A549 (cell line): ENCODE results near the gene NCAPH2. TPM values are rescaled to one million over a fixed set of nuclear protein-coding genes. Genes with fewer than 3 reads are reported as not detected.

Source experiments
- ATAC-seq, 2 experiments: fragments of 200-7000 bp in 1 of 2; fragments of >200 bp in 1 of 2; cut with Nextera tagmentation in 1 of 2; cut with Tn5 transposase in 1 of 2; 3 replicates each; pipeline versions ENCODE4 v1.8.0 to v1.9.1; 2018 to 2020; ENCODE audit warnings: mild to moderate bottlenecking in 1 of 2, moderate library complexity in 1 of 2
- CTCF ChIA-PET: fragments of 300-600 bp; sonication (Branson Sonifier 250); formaldehyde crosslinking; extraction: SDS; loops from one replicate; lab custom pipeline; 2021; ENCODE audit warnings: antibody characterized with exemption, inconsistent platforms; lab: Yijun Ruan, JAX
- POLR2A ChIA-PET: fragments of 350-600 bp; formaldehyde crosslinking; extraction: SDS; loops from one replicate; lab custom pipeline; 2021; ENCODE audit warnings: antibody characterized with exemption, inconsistent platforms; lab: Yijun Ruan, JAX
- DNase-seq, 2 experiments: peaks; one replicate each; pipeline versions ENCODE4 v3.0.0 to v3.0.0-alpha.2; 2011 to 2016; ENCODE audit warnings: low read depth in 1 of 2, low spot score in 1 of 2
- FAIRE-seq: peaks from 2 replicates; lab custom pipeline; 2011; peaks lifted over from hg19 to GRCh38; lab: Jason Lieb, UNC
- H3K27ac ChIP-seq, 2 experiments: fragments of >200 bp; sonication (Bioruptor Twin); formaldehyde crosslinking; 3 replicates each; pipeline ENCODE4 v1.5.1; 2016 to 2017
- H3K4me1 ChIP-seq: fragments of >200 bp; sonication (Bioruptor Twin); formaldehyde crosslinking; 3 replicates; pipeline ENCODE4 v1.6.1; 2016
- H3K4me2 ChIP-seq: fragments of >200 bp; sonication (Bioruptor Twin); formaldehyde crosslinking; 3 replicates; pipeline ENCODE4 v1.6.1; 2016
- H3K4me3 ChIP-seq: fragments of >200 bp; sonication (Bioruptor Twin); formaldehyde crosslinking; 3 replicates; pipeline ENCODE4 v1.5.1; 2016
- H3K9me3 ChIP-seq: fragments of >200 bp; sonication (Bioruptor Twin); formaldehyde crosslinking; 3 replicates; pipeline ENCODE4 v1.6.1; 2016
- CBX2 ChIP-seq: fragments of 200-600 bp; sonication (generic); IDR thresholded peaks from 2 replicates; pipeline ENCODE4 v1.6.1; 2016; ENCODE audit warnings: low read depth, mild to moderate bottlenecking, borderline replicate concordance
- CHD4 ChIP-seq: fragments of 200-600 bp; sonication (generic); IDR thresholded peaks from 2 replicates; pipeline ENCODE4 v1.6.1; 2016; ENCODE audit warnings: antibody characterized with exemption, mild to moderate bottlenecking, borderline replicate concordance
- EHMT2 ChIP-seq: fragments of 200-600 bp; sonication (generic); IDR thresholded peaks from 2 replicates; pipeline ENCODE4 v1.6.1; 2016; ENCODE audit warnings: antibody characterized with exemption, low read depth, mild to moderate bottlenecking, moderate library complexity
- HDAC2 ChIP-seq: fragments of 200-600 bp; sonication (generic); IDR thresholded peaks from 2 replicates; pipeline ENCODE4 v1.6.1; 2016
- HEYL ChIP-seq: fragments of 250-450 bp; sonication (Bioruptor Pico); IDR thresholded peaks from 2 replicates; pipeline ENCODE4 v1.8.0; 2021; ENCODE audit warnings: mild to moderate bottlenecking, moderate library complexity
- HOXB13 ChIP-seq: fragments of 250-450 bp; sonication (Bioruptor Pico); IDR thresholded peaks from 2 replicates; pipeline ENCODE4 v1.5.0; 2020; ENCODE audit warnings: low read depth, mild to moderate bottlenecking, moderate library complexity
- KDM1A ChIP-seq: fragments of 200-600 bp; sonication (generic); IDR thresholded peaks from 2 replicates; pipeline ENCODE4 v1.6.1; 2016; ENCODE audit warnings: low read depth, mild to moderate bottlenecking
- NPAS2 ChIP-seq: fragments of 250-450 bp; sonication (Bioruptor Pico); IDR thresholded peaks from 2 replicates; pipeline ENCODE4 v1.8.0; 2022; ENCODE audit warnings: mild to moderate bottlenecking, moderate library complexity, borderline replicate concordance
- PHF8 ChIP-seq: fragments of 200-600 bp; sonication (generic); IDR thresholded peaks from 2 replicates; pipeline ENCODE4 v1.6.1; 2016; ENCODE audit warnings: low read depth, mild to moderate bottlenecking, antibody characterized with exemption, moderate library complexity, borderline replicate concordance
- POLR2A ChIP-seq: IDR thresholded peaks from 2 replicates; pipeline ENCODE4 v1.6.1; 2012; ENCODE audit warnings: mild to moderate bottlenecking, low read length
- RARB ChIP-seq: fragments of 250-450 bp; sonication (Bioruptor Pico); IDR thresholded peaks from 2 replicates; pipeline ENCODE4 v1.8.0; 2021; ENCODE audit warnings: mild to moderate bottlenecking, moderate library complexity
- RCOR1 ChIP-seq: fragments of 150-350 bp; IDR thresholded peaks from 2 replicates; pipeline ENCODE4 v1.6.1; 2014; ENCODE audit warnings: antibody characterized with exemption, low read length, low read depth
- ZNF302 ChIP-seq: fragments of 250-450 bp; sonication (Bioruptor Pico); IDR thresholded peaks from 2 replicates; pipeline ENCODE4 v1.9.0; 2021; ENCODE audit warnings: inconsistent platforms, mild to moderate bottlenecking, moderate library complexity
- WGBS: methylation state at CpG from one replicate; pipeline ENCODE4 v1.1.6; 2017; ENCODE audit errors: missing lambda C conversion rate; 5-methylcytosine and 5-hydroxymethylcytosine counted together
- polyA plus RNA-seq, 4 experiments: library from polyadenylated mRNA; depleted of rRNA in 3 of 4; stranded (reverse); fragments of >200 nt; fragmentation: RNase III in 1 of 4; extraction: RNeasy Plus Mini Kit Qiagen cat#74134 plus additional on column Dnase treatment in 1 of 4; gene quantifications; 2 replicates in 3 of 4; 3 replicates in 1 of 4; pipeline ENCODE4 v1.2.3, GENCODE V29; 2011 to 2017
- TF ChIP-seq, protein P1 (sequence below): fragments of >200 bp; sonication (Bioruptor Twin); formaldehyde crosslinking; IDR thresholded peaks from 2 replicates; pipeline ENCODE4 v1.6.1; 2016
- TF ChIP-seq, protein P2 (sequence below): fragments of >200 bp; sonication (Bioruptor Twin); formaldehyde crosslinking; IDR thresholded peaks from 3 replicates; pipeline ENCODE4 v1.5.1; 2016
- TF ChIP-seq, protein P3 (sequence below): fragments of 200-600 bp; sonication (generic); IDR thresholded peaks from 2 replicates; pipeline ENCODE4 v1.6.1; 2016; ENCODE audit warnings: antibody characterized with exemption, mild to moderate bottlenecking, moderate library complexity

Gene NCAPH2
- polyA plus RNA-seq, 2 of the 4 experiments (the other 2 are of a cell fraction) = 14.3 to 27.7 TPM

DNA sequence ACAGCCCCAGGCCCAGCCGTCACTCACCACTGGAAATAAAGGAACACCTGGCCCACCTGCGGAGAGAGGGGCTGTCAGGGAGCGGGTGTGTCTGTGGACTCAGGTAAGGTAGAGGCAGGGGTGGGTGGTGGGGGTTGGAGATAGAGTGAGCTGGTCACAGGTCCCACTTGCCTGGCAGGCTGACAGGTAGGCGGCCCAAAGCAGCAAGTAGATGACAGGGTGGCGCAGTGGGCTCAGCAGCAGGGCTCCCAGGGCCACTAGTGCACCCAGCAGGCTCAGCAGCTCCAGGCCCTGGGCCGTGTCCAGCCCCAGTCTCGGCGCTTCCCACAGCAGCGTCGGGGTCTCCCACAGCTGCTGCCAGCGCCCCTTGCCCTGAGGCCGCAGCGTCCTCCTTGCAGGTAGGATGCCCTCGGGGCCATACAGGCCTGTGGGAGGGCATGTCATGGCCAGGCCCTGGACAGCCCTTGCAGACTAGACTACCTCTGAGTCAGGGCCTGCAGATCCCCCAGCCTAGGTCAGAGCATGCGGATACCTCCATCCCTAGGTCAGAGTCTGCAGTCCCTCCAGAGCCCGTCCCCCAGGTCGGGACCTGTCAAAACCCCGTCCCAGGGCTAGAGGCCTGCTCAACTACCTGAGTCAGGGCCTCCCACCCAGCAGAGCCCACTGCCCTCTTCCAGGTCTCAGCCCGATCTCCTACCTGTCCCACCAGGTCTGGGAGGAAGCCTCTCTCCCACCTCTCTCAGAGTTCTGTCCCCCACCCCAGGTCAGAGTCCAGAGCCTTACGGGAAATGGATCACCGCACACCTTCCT is 1.2 kb upstream of the NCAPH2 start:
- H3K4me1 ChIP-seq = peaks cover 15% of the 10 kb centered on the region
- ChIA-PET POLR2A (interaction anchor here (2.3 kb wide), 1 partner anchor 18 kb away, joined by 36 read pairs; the partner anchor contains the start of gene SCO2), CTCF (interaction anchor here (0.8 kb wide), 1 partner anchor 201 kb away, joined by 3 read pairs; no protein-coding TSS in a partner anchor)
- H3K4me3 ChIP-seq = peak overlapping the region; percentile 94
- 20% methylated on average over 6 of the region's 21 CpGs for whole genome bisulfite sequencing
- peak overlapping the region; percentile 95 for H3K4me2 ChIP-seq
- DNase-seq = no peak
- TF ChIP-seq HEYL (CRISPR knock-in tag) (no peak), EHMT2 (no peak), HDAC2 (no peak), NPAS2 (no peak), RARB (CRISPR knock-in tag) (no peak), CHD4 (no peak)
- TF ChIP-seq, protein P1, sequence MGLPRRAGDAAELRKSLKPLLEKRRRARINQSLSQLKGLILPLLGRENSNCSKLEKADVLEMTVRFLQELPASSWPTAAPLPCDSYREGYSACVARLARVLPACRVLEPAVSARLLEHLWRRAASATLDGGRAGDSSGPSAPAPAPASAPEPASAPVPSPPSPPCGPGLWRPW = no peak
- TF ChIP-seq, protein P2, sequence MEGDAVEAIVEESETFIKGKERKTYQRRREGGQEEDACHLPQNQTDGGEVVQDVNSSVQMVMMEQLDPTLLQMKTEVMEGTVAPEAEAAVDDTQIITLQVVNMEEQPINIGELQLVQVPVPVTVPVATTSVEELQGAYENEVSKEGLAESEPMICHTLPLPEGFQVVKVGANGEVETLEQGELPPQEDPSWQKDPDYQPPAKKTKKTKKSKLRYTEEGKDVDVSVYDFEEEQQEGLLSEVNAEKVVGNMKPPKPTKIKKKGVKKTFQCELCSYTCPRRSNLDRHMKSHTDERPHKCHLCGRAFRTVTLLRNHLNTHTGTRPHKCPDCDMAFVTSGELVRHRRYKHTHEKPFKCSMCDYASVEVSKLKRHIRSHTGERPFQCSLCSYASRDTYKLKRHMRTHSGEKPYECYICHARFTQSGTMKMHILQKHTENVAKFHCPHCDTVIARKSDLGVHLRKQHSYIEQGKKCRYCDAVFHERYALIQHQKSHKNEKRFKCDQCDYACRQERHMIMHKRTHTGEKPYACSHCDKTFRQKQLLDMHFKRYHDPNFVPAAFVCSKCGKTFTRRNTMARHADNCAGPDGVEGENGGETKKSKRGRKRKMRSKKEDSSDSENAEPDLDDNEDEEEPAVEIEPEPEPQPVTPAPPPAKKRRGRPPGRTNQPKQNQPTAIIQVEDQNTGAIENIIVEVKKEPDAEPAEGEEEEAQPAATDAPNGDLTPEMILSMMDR = no peak
- H3K27ac ChIP-seq = peak overlapping the region; percentile 95 to 97
- H3K9me3 ChIP-seq = no peaks in the 10 kb centered on the region
- FAIRE-seq = no peak
- ATAC-seq = peak; percentile 8 to 55; a peak in 3 of 6 replicates

DNA sequence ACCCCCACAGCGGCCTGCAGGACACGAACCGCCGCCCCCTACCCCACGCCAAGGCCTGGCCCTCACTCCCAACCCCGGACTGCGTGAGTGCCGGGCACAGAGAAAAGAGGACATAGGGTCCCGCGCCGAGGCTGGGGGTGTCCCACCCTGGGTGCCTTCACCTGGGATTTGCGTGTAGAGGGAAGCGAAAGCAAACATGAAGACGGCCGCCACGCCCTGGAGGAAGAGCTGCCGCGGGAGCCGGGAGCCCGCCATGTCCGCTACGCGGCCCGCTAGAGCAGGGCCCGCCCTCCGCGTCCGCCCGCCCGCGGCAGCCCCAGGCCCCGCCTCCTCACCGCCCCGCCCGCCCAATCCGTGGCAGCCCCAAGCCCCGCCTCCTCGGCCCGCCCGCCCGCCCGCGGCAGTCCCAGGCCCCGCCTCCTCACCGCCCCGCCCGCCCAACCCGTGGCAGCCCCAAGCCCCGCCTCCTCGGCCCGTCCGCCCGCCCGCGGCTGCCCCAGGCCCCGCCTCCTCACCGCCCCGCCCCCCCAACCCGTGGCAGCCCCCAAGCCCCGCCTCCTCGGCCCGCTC is 518 bp upstream of the NCAPH2 start, which contains the start of gene LMF2:
TSS of gene LMF2 (minus strand) at position 282 of the 570 bp plus-strand sequence. CDS start at position 255, 27 bp downstream.
- no peak for FAIRE-seq
- WGBS = 2% methylated on average over 10 of the region's 62 CpGs
- H3K9me3 ChIP-seq = no peaks in the 10 kb centered on the region
- TF ChIP-seq ZNF302 (no peak), CBX2 (no peak), RCOR1 (no peak), POLR2A (peak; percentile 67), HDAC2 (no peak), KDM1A (no peak), CHD4 (no peak), PHF8 (peak; percentile 73), HOXB13 (CRISPR knock-in tag) (no peak)
- TF ChIP-seq, protein P3, sequence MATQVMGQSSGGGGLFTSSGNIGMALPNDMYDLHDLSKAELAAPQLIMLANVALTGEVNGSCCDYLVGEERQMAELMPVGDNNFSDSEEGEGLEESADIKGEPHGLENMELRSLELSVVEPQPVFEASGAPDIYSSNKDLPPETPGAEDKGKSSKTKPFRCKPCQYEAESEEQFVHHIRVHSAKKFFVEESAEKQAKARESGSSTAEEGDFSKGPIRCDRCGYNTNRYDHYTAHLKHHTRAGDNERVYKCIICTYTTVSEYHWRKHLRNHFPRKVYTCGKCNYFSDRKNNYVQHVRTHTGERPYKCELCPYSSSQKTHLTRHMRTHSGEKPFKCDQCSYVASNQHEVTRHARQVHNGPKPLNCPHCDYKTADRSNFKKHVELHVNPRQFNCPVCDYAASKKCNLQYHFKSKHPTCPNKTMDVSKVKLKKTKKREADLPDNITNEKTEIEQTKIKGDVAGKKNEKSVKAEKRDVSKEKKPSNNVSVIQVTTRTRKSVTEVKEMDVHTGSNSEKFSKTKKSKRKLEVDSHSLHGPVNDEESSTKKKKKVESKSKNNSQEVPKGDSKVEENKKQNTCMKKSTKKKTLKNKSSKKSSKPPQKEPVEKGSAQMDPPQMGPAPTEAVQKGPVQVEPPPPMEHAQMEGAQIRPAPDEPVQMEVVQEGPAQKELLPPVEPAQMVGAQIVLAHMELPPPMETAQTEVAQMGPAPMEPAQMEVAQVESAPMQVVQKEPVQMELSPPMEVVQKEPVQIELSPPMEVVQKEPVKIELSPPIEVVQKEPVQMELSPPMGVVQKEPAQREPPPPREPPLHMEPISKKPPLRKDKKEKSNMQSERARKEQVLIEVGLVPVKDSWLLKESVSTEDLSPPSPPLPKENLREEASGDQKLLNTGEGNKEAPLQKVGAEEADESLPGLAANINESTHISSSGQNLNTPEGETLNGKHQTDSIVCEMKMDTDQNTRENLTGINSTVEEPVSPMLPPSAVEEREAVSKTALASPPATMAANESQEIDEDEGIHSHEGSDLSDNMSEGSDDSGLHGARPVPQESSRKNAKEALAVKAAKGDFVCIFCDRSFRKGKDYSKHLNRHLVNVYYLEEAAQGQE = no peak
- TF ChIP-seq, all 56 proteins: peak for 2
- POLR2A ChIA-PET = interaction anchor here (0.6 to 2.3 kb wide), 9 partner anchors 9 to 74 kb away, joined by 3 to 36 read pairs (median 3); partner anchors contain the start of genes KLHDC7B, SCO2, SYCE3 and TYMP
- H3K27ac ChIP-seq = peak within 1 kb of the TSS; percentile 95 to 97
- peak within 1 kb of the TSS; percentile 94 for H3K4me3 ChIP-seq
- DNase-seq (peak in 1 of 2 experiments; percentile 66), ATAC-seq (peak; percentile 77 to 84)
- peaks cover 15% of the 10 kb centered on the region for H3K4me1 ChIP-seq
- H3K4me2 ChIP-seq = peak within 1 kb of the TSS; percentile 95
- CTCF ChIA-PET = interaction anchor here (0.7 to 3.5 kb wide), 5 partner anchors 9 to 202 kb away, joined by 3 to 26 read pairs (median 4); partner anchors contain the start of genes SCO2 and SYCE3
